Fibroblast of lung (primary cell): ENCODE data around the gene MICAL3. TPM values are rescaled to one million over a fixed set of nuclear protein-coding genes. Genes with fewer than 3 reads are reported as not detected.

Source experiments
- DNase-seq, 2 donors: peaks; one replicate each; pipeline versions ENCODE4 v3.0.0 to v3.0.0-alpha.2; 2010; ENCODE audit warnings: low read depth in 2 of 2
- H2AFZ ChIP-seq: 2 replicates; pipeline ENCODE4 v1.5.1; 2012; ENCODE audit warnings: low read length, control low read depth, inconsistent platforms
- H3K27ac ChIP-seq: 2 replicates; pipeline ENCODE4 v1.5.1; 2011; ENCODE audit warnings: low read length, control low read depth; ENCODE audit not compliant: insufficient read depth
- H3K27me3 ChIP-seq: 2 replicates; pipeline ENCODE4 v1.5.1; 2011; ENCODE audit warnings: mild to moderate bottlenecking, low read length; ENCODE audit not compliant: control insufficient read depth, insufficient read depth
- H3K36me3 ChIP-seq: 2 replicates; pipeline ENCODE4 v1.5.1; 2011; ENCODE audit warnings: low read length; ENCODE audit not compliant: control insufficient read depth, insufficient read depth
- H3K4me1 ChIP-seq: 2 replicates; pipeline ENCODE4 v1.5.1; 2011; ENCODE audit warnings: low read length; ENCODE audit not compliant: control insufficient read depth, insufficient read depth; ENCODE audit errors: extremely low read depth
- H3K4me2 ChIP-seq: 2 replicates; pipeline ENCODE4 v1.5.1; 2011; ENCODE audit warnings: low read length, control low read depth; ENCODE audit not compliant: insufficient read depth; ENCODE audit errors: extremely low read depth
- H3K4me3 ChIP-seq, 4 experiments: fragments of 200-600 bp in 1 of 4; sonication (generic) in 1 of 4; replicated peaks in 1 of 4; 2 replicates each; pipeline ENCODE4 v1.5.1; 2011 to 2016; ENCODE audit warnings: low read length in 4 of 4, low read depth in 3 of 4, mild to moderate bottlenecking in 3 of 4, control low read depth in 2 of 4, inconsistent platforms in 1 of 4, mixed read lengths in 1 of 4; ENCODE audit not compliant: insufficient read depth in 1 of 4; ENCODE audit errors: control extremely low read depth in 1 of 4
- H3K79me2 ChIP-seq: 2 replicates; pipeline ENCODE4 v1.5.1; 2012; ENCODE audit warnings: mild to moderate bottlenecking, low read length, inconsistent platforms; ENCODE audit not compliant: control insufficient read depth, insufficient read depth
- H3K9ac ChIP-seq: 2 replicates; pipeline ENCODE4 v1.5.1; 2011; ENCODE audit warnings: mild to moderate bottlenecking, low read length, control low read depth; ENCODE audit not compliant: insufficient read depth
- H3K9me3 ChIP-seq: 2 replicates; pipeline ENCODE4 v1.5.1; 2012; ENCODE audit warnings: low read depth, low read length; ENCODE audit not compliant: control insufficient read depth, insufficient read depth
- H4K20me1 ChIP-seq: 2 replicates; pipeline ENCODE4 v1.5.1; 2011; ENCODE audit warnings: low read length; ENCODE audit not compliant: control insufficient read depth, insufficient read depth; ENCODE audit errors: extremely low read depth
- EZH2 ChIP-seq: IDR thresholded peaks from 2 replicates; pipeline ENCODE4 v1.5.1; 2012; ENCODE audit warnings: low read length, control low read depth, mild to moderate bottlenecking; ENCODE audit errors: missing control alignments
- polyA plus RNA-seq, 2 donors: library from polyadenylated mRNA; depleted of rRNA in 1 of 2; stranded (reverse) in 1 of 2; unstranded in 1 of 2; fragments of >200 nt; gene quantifications; 2 replicates each; pipeline ENCODE4 v1.2.1, GENCODE V29; 2011 to 2012; ENCODE audit warnings: missing spikeins in 1 of 2
- total RNA-seq: library from RNA; depleted of rRNA; stranded (reverse); fragments of >200 nt; gene quantifications from 2 replicates; pipeline ENCODE4 v1.2.1, GENCODE V29; 2014
- TF ChIP-seq, protein P1 (sequence below), 2 donors: IDR thresholded peaks in 1 of 2; conservative IDR thresholded peaks in 1 of 2; 1 replicate in 1 of 2; 2 replicates in 1 of 2; pipeline ENCODE4 v1.5.1; 2011 to 2012; ENCODE audit warnings: low read length in 2 of 2, control low read depth in 1 of 2, inconsistent platforms in 1 of 2, low read depth in 1 of 2, mild to moderate bottlenecking in 1 of 2

Gene MICAL3
- total and polyA plus RNA-seq, 2 donors (not counting 1 experiment from before 2014, with no cell fraction given), result 10.8 to 22.6 TPM

DNA sequence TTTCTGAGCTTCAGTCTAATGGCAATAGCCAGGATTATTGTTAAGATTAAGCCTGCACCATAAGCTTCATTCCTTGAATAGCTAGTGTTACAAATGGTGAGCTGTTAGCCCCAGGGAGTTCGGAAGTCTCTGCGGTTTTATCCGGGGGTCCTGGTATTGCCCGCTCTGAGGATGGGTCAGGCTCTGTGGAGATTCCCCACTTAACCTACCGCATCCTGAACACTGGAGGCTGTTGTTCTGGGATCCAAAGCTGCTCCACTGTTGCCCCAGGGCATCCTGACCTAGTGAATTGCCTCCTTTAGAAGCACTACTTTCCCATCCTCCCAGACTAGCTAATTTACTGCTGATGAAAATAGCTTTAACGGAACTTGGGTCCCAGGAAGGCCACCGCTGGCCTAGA is 38.9 kb upstream of the MICAL3 start:
- Histone ChIP-seq H3K27me3 (peaks cover 5% of the 10 kb centered on the region), H2AFZ (no peak overlapping the region), H3K4me3 (no peak overlapping the region), H3K27ac (no peak overlapping the region), H4K20me1 (no peaks in the 10 kb centered on the region), H3K4me2 (no peak overlapping the region), H3K9me3 (no peaks in the 10 kb centered on the region), H3K36me3 (no peaks in the 10 kb centered on the region), H3K9ac (no peak overlapping the region), H3K79me2 (no peaks in the 10 kb centered on the region), H3K4me1 (peaks cover 5% of the 10 kb centered on the region)
- no peak for DNase-seq
- TF ChIP-seq, protein P1, sequence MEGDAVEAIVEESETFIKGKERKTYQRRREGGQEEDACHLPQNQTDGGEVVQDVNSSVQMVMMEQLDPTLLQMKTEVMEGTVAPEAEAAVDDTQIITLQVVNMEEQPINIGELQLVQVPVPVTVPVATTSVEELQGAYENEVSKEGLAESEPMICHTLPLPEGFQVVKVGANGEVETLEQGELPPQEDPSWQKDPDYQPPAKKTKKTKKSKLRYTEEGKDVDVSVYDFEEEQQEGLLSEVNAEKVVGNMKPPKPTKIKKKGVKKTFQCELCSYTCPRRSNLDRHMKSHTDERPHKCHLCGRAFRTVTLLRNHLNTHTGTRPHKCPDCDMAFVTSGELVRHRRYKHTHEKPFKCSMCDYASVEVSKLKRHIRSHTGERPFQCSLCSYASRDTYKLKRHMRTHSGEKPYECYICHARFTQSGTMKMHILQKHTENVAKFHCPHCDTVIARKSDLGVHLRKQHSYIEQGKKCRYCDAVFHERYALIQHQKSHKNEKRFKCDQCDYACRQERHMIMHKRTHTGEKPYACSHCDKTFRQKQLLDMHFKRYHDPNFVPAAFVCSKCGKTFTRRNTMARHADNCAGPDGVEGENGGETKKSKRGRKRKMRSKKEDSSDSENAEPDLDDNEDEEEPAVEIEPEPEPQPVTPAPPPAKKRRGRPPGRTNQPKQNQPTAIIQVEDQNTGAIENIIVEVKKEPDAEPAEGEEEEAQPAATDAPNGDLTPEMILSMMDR (conservative IDR thresholded peaks at IDR 0.05 in 1 of 2, IDR thresholded peaks at IDR 0.05 in 1 of 2; ENCODE audit: low read depth in 1 of 2, low read length in 2 of 2), result no peak
- TF ChIP-seq EZH2, result no peak

DNA sequence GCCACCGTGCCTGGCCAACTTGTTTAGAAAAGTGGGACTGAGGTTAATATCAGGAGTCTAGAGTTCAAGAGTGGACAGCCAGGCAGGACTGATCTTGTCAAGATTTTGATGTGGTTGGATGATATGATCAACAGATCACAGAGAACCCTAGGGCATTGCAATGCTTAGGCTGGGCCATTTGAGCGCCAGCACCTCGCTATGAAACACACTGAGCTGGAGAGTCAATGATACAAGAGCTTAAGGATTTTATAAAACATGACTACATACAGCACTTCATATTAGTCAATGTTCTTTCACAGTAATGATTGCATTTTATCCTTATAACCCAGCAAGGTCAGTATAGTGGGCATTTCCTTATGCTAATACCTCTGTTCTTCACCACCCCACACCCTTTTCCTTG is 38.1 kb upstream of the MICAL3 start:
- Histone ChIP-seq H3K79me2 (no peaks in the 10 kb centered on the region), H3K9ac (no peak overlapping the region), H4K20me1 (no peaks in the 10 kb centered on the region), H3K9me3 (no peaks in the 10 kb centered on the region), H3K36me3 (no peaks in the 10 kb centered on the region), H3K4me2 (no peak overlapping the region), H3K4me3 (no peak overlapping the region), H3K4me1 (peaks cover 10% of the 10 kb centered on the region), H2AFZ (no peak overlapping the region), H3K27me3 (peaks cover 5% of the 10 kb centered on the region), H3K27ac (no peak overlapping the region)
- TF ChIP-seq, protein P1 (conservative IDR thresholded peaks at IDR 0.05 in 1 of 2, IDR thresholded peaks at IDR 0.05 in 1 of 2; ENCODE audit: low read depth in 1 of 2, low read length in 2 of 2), result no peak
- TF ChIP-seq EZH2, result no peak
- DNase-seq, result no peak

- H3K9ac ChIP-seq, result no peak overlapping the region
- H3K27me3 ChIP-seq, result peaks cover 3% of the 10 kb centered on the region
- no peaks in the 10 kb centered on the region for H3K9me3 ChIP-seq
- no peaks in the 10 kb centered on the region for H3K36me3 ChIP-seq
- H3K4me2 ChIP-seq, result no peak overlapping the region
- H2AFZ ChIP-seq, result no peak overlapping the region
- peaks cover 24% of the 10 kb centered on the region for H3K4me1 ChIP-seq
- peak; percentile 50 to 78 for DNase-seq
- peak overlapping the region; percentile 21 for H3K27ac ChIP-seq
- no peaks in the 10 kb centered on the region for H3K79me2 ChIP-seq
- H3K4me3 ChIP-seq, result no peak overlapping the region
- TF ChIP-seq, protein P1 (conservative IDR thresholded peaks at IDR 0.05 in 1 of 2, IDR thresholded peaks at IDR 0.05 in 1 of 2; ENCODE audit: low read depth in 1 of 2, low read length in 2 of 2), result no peak
- no peaks in the 10 kb centered on the region for H4K20me1 ChIP-seq
Measured at GRCh38 chr22:18060646-18061620, 36.6 kb upstream of the MICAL3 start.
